Measurements from ENCODE around the gene PRKG2.

Gene PRKG2

GRCh38 chr4:81204571-81204970, 10.5 kb downstream of the PRKG2 start:
- H3K27ac ChIP-seq = no peak overlapping the region
- H3K4me3 ChIP-seq (ENCODE audit: low read depth in 1 of 2, low read length in 1 of 2) = no peak overlapping the region
- H3K36me3 ChIP-seq = no peaks in the 10 kb centered on the region
- peaks cover 8 to 15% of the 10 kb centered on the region in 2 experiments for H3K4me1 ChIP-seq (ENCODE audit: control insufficient read depth in 1 of 2, insufficient read depth in 1 of 2, low read depth in 1 of 2, low read length in 1 of 2)
- no peak for TF ChIP-seq CTCF (IDR thresholded peaks at IDR 0.05)
- H3K27me3 ChIP-seq = peaks cover 54% of the 10 kb centered on the region
- no peaks in the 10 kb centered on the region for H3K9me3 ChIP-seq

- Histone ChIP-seq H3K27ac (no peak overlapping the region), H3K4me3 (ENCODE audit: low read depth in 1 of 2, low read length in 1 of 2) (no peak overlapping the region), H3K36me3 (no peaks in the 10 kb centered on the region), H3K4me1 (ENCODE audit: control insufficient read depth in 1 of 2, insufficient read depth in 1 of 2, low read depth in 1 of 2, low read length in 1 of 2) (peaks cover 0 to 10% of the 10 kb centered on the region in 2 experiments), H3K9me3 (no peaks in the 10 kb centered on the region), H3K27me3 (peaks cover 30% of the 10 kb centered on the region)
- TF ChIP-seq CTCF (IDR thresholded peaks at IDR 0.05) = no peak
These were observed 15.2 kb downstream of the PRKG2 start for GRCh38 chr4:81199831-81200230.

GRCh38 chr4:81198609-81199008, 16.4 kb downstream of the PRKG2 start:
- Histone ChIP-seq H3K27me3 (peaks cover 18% of the 10 kb centered on the region), H3K27ac (no peak overlapping the region), H3K4me1 (ENCODE audit: control insufficient read depth in 1 of 2, insufficient read depth in 1 of 2, low read depth in 1 of 2, low read length in 1 of 2) (peaks cover 0 to 10% of the 10 kb centered on the region in 2 experiments), H3K4me3 (ENCODE audit: low read depth in 1 of 2, low read length in 1 of 2) (no peak overlapping the region), H3K9me3 (no peaks in the 10 kb centered on the region), H3K36me3 (no peaks in the 10 kb centered on the region)
- no peak for TF ChIP-seq CTCF (IDR thresholded peaks at IDR 0.05)

GRCh38 chr4:81197864-81198524, 17.0 kb downstream of the PRKG2 start:
- no peak for TF ChIP-seq CTCF (IDR thresholded peaks at IDR 0.05)
- no peak overlapping the region for H3K27ac ChIP-seq
- peaks cover 17% of the 10 kb centered on the region for H3K27me3 ChIP-seq
- peaks cover 0 to 10% of the 10 kb centered on the region in 2 experiments for H3K4me1 ChIP-seq (ENCODE audit: control insufficient read depth in 1 of 2, insufficient read depth in 1 of 2, low read depth in 1 of 2, low read length in 1 of 2)
- H3K36me3 ChIP-seq = no peaks in the 10 kb centered on the region
- H3K9me3 ChIP-seq = no peaks in the 10 kb centered on the region
- H3K4me3 ChIP-seq (ENCODE audit: low read depth in 1 of 2, low read length in 1 of 2) = no peak overlapping the region

- no peak overlapping the region for H3K27ac ChIP-seq
- H3K36me3 ChIP-seq = no peaks in the 10 kb centered on the region
- no peak for TF ChIP-seq CTCF (IDR thresholded peaks at IDR 0.05)
- peaks cover 0 to 10% of the 10 kb centered on the region in 2 experiments for H3K4me1 ChIP-seq (ENCODE audit: control insufficient read depth in 1 of 2, insufficient read depth in 1 of 2, low read depth in 1 of 2, low read length in 1 of 2)
- H3K9me3 ChIP-seq = no peaks in the 10 kb centered on the region
- no peak overlapping the region for H3K4me3 ChIP-seq (ENCODE audit: low read depth in 1 of 2, low read length in 1 of 2)
- peaks cover under 1% of the 10 kb centered on the region for H3K27me3 ChIP-seq
These were observed 18.8 kb downstream of the PRKG2 start for GRCh38 chr4:81196126-81196650.

Measured in neutrophil (primary cell).